ENCODE results near the gene CDH13. TPM values are rescaled to one million over a fixed set of nuclear protein-coding genes. Genes with fewer than 3 reads are reported as not detected.

Gene CDH13
- total RNA-seq, 1 experiment from 2014 or later, result 2.1 TPM

DNA sequence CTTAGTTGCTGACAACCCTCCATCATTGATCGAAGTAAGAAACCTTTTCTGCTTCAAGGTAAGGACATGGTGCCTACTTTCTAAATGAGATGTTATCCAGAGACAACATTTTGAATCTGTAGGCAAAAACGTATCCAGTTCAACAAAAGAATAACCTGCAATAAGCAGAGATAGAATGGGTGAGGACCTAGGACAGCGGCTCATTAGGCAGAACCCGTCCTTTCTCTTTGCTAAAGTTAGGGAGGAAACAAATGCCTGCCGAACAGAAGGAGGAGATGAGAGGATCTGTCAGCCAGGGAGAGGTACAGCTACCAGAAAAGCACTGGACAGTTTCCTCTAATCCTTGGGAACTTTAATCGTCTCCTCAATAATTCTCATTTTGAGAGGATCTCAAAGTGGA is 183.3 kb downstream of the CDH13 start:
- ChIA-PET POLR2A (ENCODE audit: low non-redundant PET) (no interaction called here), CTCF (no interaction called here)
- no peaks in the 10 kb centered on the region for H3K4me1 ChIP-seq (ENCODE audit: insufficient read depth, low read length, poor library complexity, severe bottlenecking)
- H3K27me3 ChIP-seq (replicated peaks; ENCODE audit: insufficient read depth, low read depth, low read length, poor library complexity), result peaks cover 41% of the 10 kb centered on the region
- H3K36me3 ChIP-seq (ENCODE audit: insufficient read depth, low read length, poor library complexity, severe bottlenecking), result no peaks in the 10 kb centered on the region
- intact Hi-C loops (cut with micrococcal nuclease; ENCODE audit: unreplicated experiment), result no loop called here
- no peak overlapping the region for H3K4me3 ChIP-seq (ENCODE audit: low read depth, low read length, poor library complexity, severe bottlenecking)
- TF ChIP-seq EZH2 (IDR thresholded peaks at IDR 0.05; ENCODE audit: borderline replicate concordance, low read depth, low read length, poor library complexity, severe bottlenecking), result no peak
- TF ChIP-seq, protein P1, sequence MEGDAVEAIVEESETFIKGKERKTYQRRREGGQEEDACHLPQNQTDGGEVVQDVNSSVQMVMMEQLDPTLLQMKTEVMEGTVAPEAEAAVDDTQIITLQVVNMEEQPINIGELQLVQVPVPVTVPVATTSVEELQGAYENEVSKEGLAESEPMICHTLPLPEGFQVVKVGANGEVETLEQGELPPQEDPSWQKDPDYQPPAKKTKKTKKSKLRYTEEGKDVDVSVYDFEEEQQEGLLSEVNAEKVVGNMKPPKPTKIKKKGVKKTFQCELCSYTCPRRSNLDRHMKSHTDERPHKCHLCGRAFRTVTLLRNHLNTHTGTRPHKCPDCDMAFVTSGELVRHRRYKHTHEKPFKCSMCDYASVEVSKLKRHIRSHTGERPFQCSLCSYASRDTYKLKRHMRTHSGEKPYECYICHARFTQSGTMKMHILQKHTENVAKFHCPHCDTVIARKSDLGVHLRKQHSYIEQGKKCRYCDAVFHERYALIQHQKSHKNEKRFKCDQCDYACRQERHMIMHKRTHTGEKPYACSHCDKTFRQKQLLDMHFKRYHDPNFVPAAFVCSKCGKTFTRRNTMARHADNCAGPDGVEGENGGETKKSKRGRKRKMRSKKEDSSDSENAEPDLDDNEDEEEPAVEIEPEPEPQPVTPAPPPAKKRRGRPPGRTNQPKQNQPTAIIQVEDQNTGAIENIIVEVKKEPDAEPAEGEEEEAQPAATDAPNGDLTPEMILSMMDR (conservative IDR thresholded peaks at IDR 0.05; ENCODE audit: low read depth, low read length), result no peak
- H3K27ac ChIP-seq (ENCODE audit: low read depth, low read length, poor library complexity, severe bottlenecking), result no peak overlapping the region
- H3K9me3 ChIP-seq (ENCODE audit: low read depth, low read length, poor library complexity, severe bottlenecking), result no peaks in the 10 kb centered on the region
- no TSS peak for BruUV-seq (replicated peaks)
- no peak for DNase-seq (ENCODE audit: low spot score)

DNA sequence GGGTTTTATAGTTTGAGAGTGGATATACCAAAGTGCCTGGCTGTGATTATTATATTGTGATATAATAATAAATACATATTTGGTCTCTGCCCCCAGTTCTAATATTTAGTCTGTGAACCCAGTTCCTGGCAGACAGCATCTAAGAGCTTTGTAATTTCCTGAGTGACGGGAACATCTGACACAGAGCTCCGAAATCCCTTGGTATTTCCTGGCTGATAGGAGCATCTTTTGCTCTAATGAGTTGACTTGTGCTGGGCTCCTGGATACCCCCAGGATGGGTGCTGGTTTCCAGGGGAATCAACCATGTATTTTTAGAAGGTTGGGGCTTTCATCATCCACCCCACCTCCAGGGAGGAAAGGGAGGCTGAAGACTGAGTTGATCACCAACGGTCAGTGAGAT is 187.3 kb downstream of the CDH13 start:
- no peak overlapping the region for H3K27ac ChIP-seq (ENCODE audit: low read depth, low read length, poor library complexity, severe bottlenecking)
- no peak for DNase-seq (ENCODE audit: low spot score)
- intact Hi-C loops (cut with micrococcal nuclease; ENCODE audit: unreplicated experiment), result no loop called here
- H3K36me3 ChIP-seq (ENCODE audit: insufficient read depth, low read length, poor library complexity, severe bottlenecking), result no peaks in the 10 kb centered on the region
- CTCF ChIA-PET, result no interaction called here
- TF ChIP-seq, protein P1 (conservative IDR thresholded peaks at IDR 0.05; ENCODE audit: low read depth, low read length), result no peak
- no peak for TF ChIP-seq EZH2 (IDR thresholded peaks at IDR 0.05; ENCODE audit: borderline replicate concordance, low read depth, low read length, poor library complexity, severe bottlenecking)
- BruUV-seq (replicated peaks), result no TSS peak
- H3K4me3 ChIP-seq (ENCODE audit: low read depth, low read length, poor library complexity, severe bottlenecking), result no peak overlapping the region
- POLR2A ChIA-PET (ENCODE audit: low non-redundant PET), result no interaction called here
- peaks cover 41% of the 10 kb centered on the region for H3K27me3 ChIP-seq (replicated peaks; ENCODE audit: insufficient read depth, low read depth, low read length, poor library complexity)
- H3K4me1 ChIP-seq (ENCODE audit: insufficient read depth, low read length, poor library complexity, severe bottlenecking), result no peaks in the 10 kb centered on the region
- H3K9me3 ChIP-seq (ENCODE audit: low read depth, low read length, poor library complexity, severe bottlenecking), result no peaks in the 10 kb centered on the region

DNA sequence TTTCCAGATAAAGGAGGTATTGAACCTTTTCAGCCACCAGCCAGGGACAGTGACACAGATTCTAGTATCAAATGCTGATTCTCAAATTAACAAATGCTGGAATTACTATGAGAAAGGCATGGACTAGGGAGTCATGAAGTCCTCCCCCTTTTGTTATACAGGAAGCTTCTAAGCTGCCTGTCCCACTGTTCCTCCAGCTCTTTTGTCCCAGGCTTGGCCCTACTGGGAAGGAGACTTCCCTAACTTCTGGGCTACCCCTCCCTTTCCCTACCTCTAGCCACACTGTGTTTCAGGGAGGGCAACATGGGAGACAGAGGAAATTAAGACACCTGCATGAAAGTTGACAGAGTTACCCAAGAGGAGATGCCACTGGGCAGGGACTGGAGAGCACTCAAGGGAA is 192.5 kb downstream of the CDH13 start:
- Histone ChIP-seq H3K27me3 (replicated peaks; ENCODE audit: insufficient read depth, low read depth, low read length, poor library complexity) (no peaks in the 10 kb centered on the region), H3K27ac (ENCODE audit: low read depth, low read length, poor library complexity, severe bottlenecking) (no peak overlapping the region), H3K4me3 (ENCODE audit: low read depth, low read length, poor library complexity, severe bottlenecking) (no peak overlapping the region), H3K4me1 (ENCODE audit: insufficient read depth, low read length, poor library complexity, severe bottlenecking) (no peaks in the 10 kb centered on the region), H3K36me3 (ENCODE audit: insufficient read depth, low read length, poor library complexity, severe bottlenecking) (no peaks in the 10 kb centered on the region), H3K9me3 (ENCODE audit: low read depth, low read length, poor library complexity, severe bottlenecking) (no peaks in the 10 kb centered on the region)
- intact Hi-C loops (cut with micrococcal nuclease; ENCODE audit: unreplicated experiment), result no loop called here
- TF ChIP-seq, protein P1 (conservative IDR thresholded peaks at IDR 0.05; ENCODE audit: low read depth, low read length), result no peak
- no peak for TF ChIP-seq EZH2 (IDR thresholded peaks at IDR 0.05; ENCODE audit: borderline replicate concordance, low read depth, low read length, poor library complexity, severe bottlenecking)
- no peak for DNase-seq (ENCODE audit: low spot score)
- POLR2A ChIA-PET (ENCODE audit: low non-redundant PET), result no interaction called here
- CTCF ChIA-PET, result interaction anchor here (1.2 kb wide), 1 partner anchor 1943 kb away, joined by 4 read pairs; no protein-coding TSS in a partner anchor
- no TSS peak for BruUV-seq (replicated peaks)

Data from A673 (cell line).